Neural cell (in vitro differentiated cells): ENCODE data around the gene SYDE2.

ENCODE experiments used
- CTCF ChIP-seq: fragments of 450-650 bp; IDR thresholded peaks from 2 replicates; pipeline ENCODE4 v1.5.1; 2014; ENCODE audit warnings: antibody characterized with exemption, mild to moderate bottlenecking, moderate library complexity; ENCODE audit not compliant: poor library complexity, severe bottlenecking
- EP300 ChIP-seq: fragments of 450-650 bp; conservative IDR thresholded peaks from 2 replicates; pipeline ENCODE4 v1.6.1; 2014; ENCODE audit warnings: antibody characterized with exemption, mild to moderate bottlenecking, moderate library complexity; ENCODE audit not compliant: poor library complexity, severe bottlenecking
- EZH2 ChIP-seq: fragments of 200-600, 300-800 bp; shearing (Covaris generic), sonication (generic); IDR thresholded peaks from 2 replicates; pipeline ENCODE4 v1.6.1; 2014; ENCODE audit warnings: antibody characterized with exemption, low read length, borderline replicate concordance, mild to moderate bottlenecking; ENCODE audit not compliant: insufficient read depth, poor library complexity, severe bottlenecking
- POLR2AphosphoS5 ChIP-seq: IDR thresholded peaks from 2 replicates; pipeline ENCODE4 v1.6.1; 2012
- REST ChIP-seq: IDR thresholded peaks from 2 replicates; pipeline ENCODE4 v1.6.1; 2012; ENCODE audit warnings: borderline replicate concordance
- TAF1 ChIP-seq: IDR thresholded peaks from 2 replicates; pipeline ENCODE4 v1.6.1; 2012; ENCODE audit warnings: low read depth

GRCh38 chr1:85111695-85112094 lies 89.1 kb downstream of the SYDE2 start:
- no peak for TF ChIP-seq TAF1
- no peak for TF ChIP-seq CTCF
- TF ChIP-seq EZH2 = no peak
- TF ChIP-seq REST = no peak
- TF ChIP-seq POLR2AphosphoS5 = no peak
- TF ChIP-seq EP300 = no peak
